ENCODE data around the gene LEMD2.

LEMD2 gene

GRCh38 chr6:33806841-33807240 is 17.9 kb upstream of the LEMD2 start:
- Histone ChIP-seq H2AFZ (ENCODE audit: low read length) (no peak overlapping the region), H3K27me3 (ENCODE audit: insufficient read depth, low read length) (no peaks in the 10 kb centered on the region), H3F3A (ENCODE audit: insufficient read depth, low read length) (no peaks in the 10 kb centered on the region), H3K4me2 (ENCODE audit: low read length) (no peak overlapping the region), H3K9me3 (ENCODE audit: low read length) (no peaks in the 10 kb centered on the region), H3K9ac (ENCODE audit: low read length) (no peak overlapping the region), H3K9me2 (ENCODE audit: low read depth, low read length) (no peaks in the 10 kb centered on the region), H3K79me2 (ENCODE audit: insufficient read depth, low read length) (no peaks in the 10 kb centered on the region), H3K4me1 (ENCODE audit: insufficient read depth, low read length, severe bottlenecking) (no peaks in the 10 kb centered on the region), H3K27ac (ENCODE audit: low read depth, low read length, poor library complexity, severe bottlenecking) (no peak overlapping the region), H4K20me1 (ENCODE audit: insufficient read depth, low read length) (no peaks in the 10 kb centered on the region), H3K36me3 (ENCODE audit: insufficient read depth, low read length) (no peaks in the 10 kb centered on the region), H3K4me3 (ENCODE audit: low read depth, low read length, poor library complexity, severe bottlenecking) (no peak overlapping the region)
- TF ChIP-seq CTCF (IDR thresholded peaks at IDR 0.05; ENCODE audit: low read length) (no peak), EZH2 (IDR thresholded peaks at IDR 0.05; ENCODE audit: borderline replicate concordance, low read length) (no peak)

- Histone ChIP-seq H3K4me1 (ENCODE audit: insufficient read depth, low read length, severe bottlenecking) (no peaks in the 10 kb centered on the region), H3K79me2 (ENCODE audit: insufficient read depth, low read length) (no peaks in the 10 kb centered on the region), H3K9me3 (ENCODE audit: low read length) (no peaks in the 10 kb centered on the region), H3K4me3 (ENCODE audit: low read depth, low read length, poor library complexity, severe bottlenecking) (no peak within 1 kb of the TSS), H3K9me2 (ENCODE audit: low read depth, low read length) (no peaks in the 10 kb centered on the region), H3K9ac (ENCODE audit: low read length) (no peak within 1 kb of the TSS), H3F3A (ENCODE audit: insufficient read depth, low read length) (no peaks in the 10 kb centered on the region), H2AFZ (ENCODE audit: low read length) (no peak within 1 kb of the TSS), H3K36me3 (ENCODE audit: insufficient read depth, low read length) (no peaks in the 10 kb centered on the region), H3K27ac (ENCODE audit: low read depth, low read length, poor library complexity, severe bottlenecking) (no peak within 1 kb of the TSS), H3K4me2 (ENCODE audit: low read length) (no peak within 1 kb of the TSS), H4K20me1 (ENCODE audit: insufficient read depth, low read length) (no peaks in the 10 kb centered on the region), H3K27me3 (ENCODE audit: insufficient read depth, low read length) (no peaks in the 10 kb centered on the region)
- no peak for TF ChIP-seq EZH2 (IDR thresholded peaks at IDR 0.05; ENCODE audit: borderline replicate concordance, low read length)
- no peak for TF ChIP-seq CTCF (IDR thresholded peaks at IDR 0.05; ENCODE audit: low read length)
Measured at GRCh38 chr6:33803571-33804053, 14.7 kb upstream of the LEMD2 start, which contains the start of gene MLN. TSS of gene MLN (minus strand) at chr6:33804003. CDS start at chr6:33801163, 2,840 bp downstream.

GRCh38 chr6:33802186-33802958 is 13.4 kb upstream of the LEMD2 start:
- TF ChIP-seq EZH2 (IDR thresholded peaks at IDR 0.05; ENCODE audit: borderline replicate concordance, low read length): no peak
- TF ChIP-seq CTCF (IDR thresholded peaks at IDR 0.05; ENCODE audit: low read length): no peak

More at GRCh38 chr6:33802186-33802958, 13.4 kb upstream of the LEMD2 start:
- Histone ChIP-seq H3K27me3 (ENCODE audit: insufficient read depth, low read length) (no peaks in the 10 kb centered on the region; the same call in 1 of the 2 replicates), H3K4me3 (ENCODE audit: low read depth, low read length, poor library complexity, severe bottlenecking) (no peak overlapping the region), H3K36me3 (ENCODE audit: insufficient read depth, low read length) (no peaks in the 10 kb centered on the region), H3K9me2 (ENCODE audit: low read depth, low read length) (no peaks in the 10 kb centered on the region), H4K20me1 (ENCODE audit: insufficient read depth, low read length) (no peaks in the 10 kb centered on the region), H3K4me1 (ENCODE audit: insufficient read depth, low read length, severe bottlenecking) (no peaks in the 10 kb centered on the region), H3K79me2 (ENCODE audit: insufficient read depth, low read length) (no peaks in the 10 kb centered on the region), H3K4me2 (ENCODE audit: low read length) (no peak overlapping the region), H3F3A (ENCODE audit: insufficient read depth, low read length) (no peaks in the 10 kb centered on the region), H3K9ac (ENCODE audit: low read length) (no peak overlapping the region), H3K27ac (ENCODE audit: low read depth, low read length, poor library complexity, severe bottlenecking) (no peak overlapping the region), H2AFZ (ENCODE audit: low read length) (no peak overlapping the region), H3K9me3 (ENCODE audit: low read length) (no peaks in the 10 kb centered on the region)

All from OCI-LY1 (cell line).